ENCODE measurements around the gene EXOSC5. TPM values are rescaled to one million over a fixed set of nuclear protein-coding genes. Genes with fewer than 3 reads are reported as not detected.

The EXOSC5 gene
- total RNA-seq, 4 donors from 2014 or later: 28.6 to 34.5 (median 28.9) TPM

DNA sequence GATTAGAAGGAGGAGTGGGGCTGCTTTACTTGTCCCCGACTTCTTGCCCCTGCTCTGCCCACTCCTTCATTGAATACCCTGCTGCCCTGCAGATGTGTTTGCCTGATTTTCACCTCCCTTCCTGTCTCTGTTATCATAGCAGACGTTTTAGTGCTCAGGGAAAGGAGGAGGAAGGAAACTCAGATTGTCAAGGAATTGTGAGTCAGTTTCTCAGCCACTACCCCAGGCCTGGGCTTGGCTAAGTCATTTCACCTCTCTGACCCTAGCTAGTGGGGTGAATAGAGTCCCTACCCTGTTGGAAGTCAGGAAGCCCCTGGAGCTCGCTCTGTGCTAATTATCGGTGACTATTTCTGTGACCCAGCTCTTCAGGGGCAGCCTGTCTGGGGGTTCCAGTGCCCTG is 4.3 kb upstream of the EXOSC5 start:
- WGBS, 2 donors: 65 to 74% methylated on average over 4 of the region's 4 CpGs
- no peak for TF ChIP-seq POLR2A (IDR thresholded peaks at IDR 0.05)
- no peak overlapping the region for H3K4me3 ChIP-seq (ENCODE audit: low read depth, poor library complexity, severe bottlenecking)
- intact Hi-C loops (cut with DNase I; ENCODE audit: low total_unique reads): no loop called here
- DNase-seq (ENCODE audit: low spot score in 2 of 2): no peak

DNA sequence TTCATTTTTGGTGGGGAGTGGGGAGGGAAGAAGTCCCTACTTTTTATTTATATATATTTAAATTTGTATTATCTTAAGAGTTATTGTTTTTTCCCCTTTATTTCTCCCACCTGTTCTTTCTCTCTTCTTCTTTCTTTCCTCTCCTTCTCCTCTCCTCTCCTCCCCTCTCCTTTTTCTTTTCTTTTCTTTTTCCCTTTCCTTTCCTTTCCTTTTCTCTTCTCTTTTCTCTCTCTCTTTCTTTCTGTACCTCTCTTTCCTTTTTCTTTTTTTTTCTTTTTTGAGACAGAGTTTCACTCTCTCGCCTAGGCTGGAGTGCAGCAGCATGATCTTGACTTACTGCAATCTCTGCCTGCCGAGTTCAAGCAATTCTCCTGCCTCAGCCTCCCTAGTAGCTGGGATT is 2.4 kb upstream of the EXOSC5 start:
- H3K4me3 ChIP-seq (ENCODE audit: low read depth, poor library complexity, severe bottlenecking): no peak overlapping the region
- WGBS, 2 donors: 85 to 89% methylated on average over 2 of the region's 2 CpGs
- no peak for DNase-seq (ENCODE audit: low spot score in 2 of 2)
- intact Hi-C loops (cut with DNase I; ENCODE audit: low total_unique reads): no loop called here
- TF ChIP-seq, protein P1, sequence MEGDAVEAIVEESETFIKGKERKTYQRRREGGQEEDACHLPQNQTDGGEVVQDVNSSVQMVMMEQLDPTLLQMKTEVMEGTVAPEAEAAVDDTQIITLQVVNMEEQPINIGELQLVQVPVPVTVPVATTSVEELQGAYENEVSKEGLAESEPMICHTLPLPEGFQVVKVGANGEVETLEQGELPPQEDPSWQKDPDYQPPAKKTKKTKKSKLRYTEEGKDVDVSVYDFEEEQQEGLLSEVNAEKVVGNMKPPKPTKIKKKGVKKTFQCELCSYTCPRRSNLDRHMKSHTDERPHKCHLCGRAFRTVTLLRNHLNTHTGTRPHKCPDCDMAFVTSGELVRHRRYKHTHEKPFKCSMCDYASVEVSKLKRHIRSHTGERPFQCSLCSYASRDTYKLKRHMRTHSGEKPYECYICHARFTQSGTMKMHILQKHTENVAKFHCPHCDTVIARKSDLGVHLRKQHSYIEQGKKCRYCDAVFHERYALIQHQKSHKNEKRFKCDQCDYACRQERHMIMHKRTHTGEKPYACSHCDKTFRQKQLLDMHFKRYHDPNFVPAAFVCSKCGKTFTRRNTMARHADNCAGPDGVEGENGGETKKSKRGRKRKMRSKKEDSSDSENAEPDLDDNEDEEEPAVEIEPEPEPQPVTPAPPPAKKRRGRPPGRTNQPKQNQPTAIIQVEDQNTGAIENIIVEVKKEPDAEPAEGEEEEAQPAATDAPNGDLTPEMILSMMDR (IDR thresholded peaks at IDR 0.05): no peak
- no peak for TF ChIP-seq POLR2A (IDR thresholded peaks at IDR 0.05)

DNA sequence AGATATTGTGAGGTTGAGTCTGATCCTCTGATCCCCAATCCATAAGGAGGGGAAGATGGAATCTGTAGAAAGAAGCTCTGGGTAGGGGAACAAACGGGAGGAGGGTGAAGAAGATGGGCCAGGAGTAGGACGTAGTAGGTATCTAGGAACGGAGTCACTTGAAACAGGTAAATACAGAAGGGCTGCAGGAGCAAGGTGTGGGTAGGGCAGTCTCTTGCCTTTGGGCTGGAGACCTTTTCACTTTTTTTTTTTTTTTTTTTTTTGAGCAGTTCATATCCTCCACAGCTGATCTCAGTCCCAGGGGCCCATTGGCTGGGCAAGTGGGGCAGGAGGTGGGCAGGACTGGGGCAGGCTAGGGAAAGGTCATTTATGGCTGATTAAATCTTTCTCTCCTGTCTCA is 1.9 kb upstream of the EXOSC5 start:
- intact Hi-C loops (cut with DNase I; ENCODE audit: low total_unique reads): no loop called here
- no peak for TF ChIP-seq POLR2A (IDR thresholded peaks at IDR 0.05)
- TF ChIP-seq, protein P1 (IDR thresholded peaks at IDR 0.05): no peak
- DNase-seq (ENCODE audit: low spot score in 2 of 2): no peak
- H3K4me3 ChIP-seq (ENCODE audit: low read depth, poor library complexity, severe bottlenecking): no peak overlapping the region
- 80 to 81% methylated on average over 3 of the region's 3 CpGs for WGBS, 2 donors

DNA sequence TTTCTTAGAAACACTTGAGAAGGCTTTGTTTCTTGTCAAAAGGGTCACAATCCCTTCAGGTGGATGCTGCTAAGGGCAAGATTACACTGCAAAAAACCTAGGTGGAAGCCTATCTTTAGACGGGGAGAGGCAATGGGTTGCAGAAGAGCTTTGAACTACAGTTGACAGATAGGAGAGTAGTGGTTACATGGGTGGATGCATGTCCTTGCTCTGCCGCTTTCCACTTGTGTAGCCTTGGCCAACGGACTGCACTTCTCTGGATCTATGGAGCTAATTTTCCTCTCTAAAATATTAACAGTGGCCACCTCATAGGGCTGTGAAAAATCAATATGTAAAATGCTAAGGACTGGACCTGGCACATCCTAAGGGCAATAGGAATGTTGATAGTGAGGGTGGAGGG is 1.4 kb upstream of the EXOSC5 start:
- intact Hi-C loops (cut with DNase I; ENCODE audit: low total_unique reads): no loop called here
- no peak overlapping the region for H3K4me3 ChIP-seq (ENCODE audit: low read depth, poor library complexity, severe bottlenecking)
- DNase-seq (ENCODE audit: low spot score in 2 of 2): no peak
- WGBS, 2 donors: 45 to 52% methylated on average over 3 of the region's 3 CpGs
- TF ChIP-seq, protein P1 (IDR thresholded peaks at IDR 0.05): no peak
- no peak for TF ChIP-seq POLR2A (IDR thresholded peaks at IDR 0.05)

DNA sequence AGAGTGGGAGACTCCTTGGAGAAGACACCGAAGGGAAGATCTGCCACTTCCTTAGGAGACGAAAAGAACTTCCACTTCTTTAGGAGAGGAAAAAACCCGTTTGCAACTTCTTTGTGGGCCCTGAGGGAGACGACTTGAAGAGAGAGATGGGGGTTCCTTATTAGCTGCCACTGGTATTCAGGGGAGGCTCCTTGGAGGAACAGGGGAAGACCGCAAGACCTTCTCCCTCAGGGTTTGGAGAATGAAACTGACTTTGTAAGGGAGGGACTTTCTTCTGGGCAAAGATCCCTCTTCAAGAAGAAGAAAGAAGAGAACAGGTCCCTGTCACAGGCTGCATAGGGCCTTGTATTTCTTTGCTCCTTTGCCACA is 875 bp upstream of the EXOSC5 start:
- TF ChIP-seq, protein P1 (IDR thresholded peaks at IDR 0.05): no peak
- TF ChIP-seq POLR2A (IDR thresholded peaks at IDR 0.05): no peak
- intact Hi-C loops (cut with DNase I; ENCODE audit: low total_unique reads): no loop called here
- WGBS, 2 donors: 1 to 2% methylated on average over 5 of the region's 5 CpGs
- H3K4me3 ChIP-seq (ENCODE audit: low read depth, poor library complexity, severe bottlenecking): peak overlapping the region; percentile 98
- no peak for DNase-seq (ENCODE audit: low spot score in 2 of 2)

DNA sequence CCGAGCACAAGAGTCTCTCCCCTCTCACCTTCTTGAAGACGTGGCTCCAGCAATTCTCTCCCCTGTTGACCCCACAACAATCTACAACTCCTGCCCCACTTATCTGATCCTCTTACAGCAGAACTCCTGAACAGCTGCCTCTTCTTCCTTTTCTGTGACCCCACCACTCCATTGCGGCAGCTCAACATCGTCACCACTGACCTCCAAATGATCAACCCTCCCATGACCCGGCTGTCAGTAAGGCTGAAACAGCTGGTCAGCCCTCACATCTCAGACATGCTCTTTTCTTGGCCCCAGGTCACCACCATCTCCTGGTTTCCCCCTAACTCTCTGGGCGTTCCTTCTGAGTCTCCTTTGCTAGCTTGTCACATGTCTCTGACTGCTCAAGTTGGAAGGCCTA is 1.8 kb downstream of the EXOSC5 start:
- TF ChIP-seq POLR2A (IDR thresholded peaks at IDR 0.05): no peak
- TF ChIP-seq, protein P1 (IDR thresholded peaks at IDR 0.05): no peak
- intact Hi-C loops (cut with DNase I; ENCODE audit: low total_unique reads): no loop called here

More for the DNA sequence above, 1.8 kb downstream of the EXOSC5 start:
- WGBS, 2 donors: 55 to 70% methylated on average over 6 of the region's 6 CpGs
- H3K4me3 ChIP-seq (ENCODE audit: low read depth, poor library complexity, severe bottlenecking): no peak overlapping the region
- DNase-seq (ENCODE audit: low spot score in 2 of 2): no peak
